Gastroesophageal sphincter (tissue), 4 donors: ENCODE results near the gene GNAQ. TPM values are rescaled to one million over a fixed set of nuclear protein-coding genes. Genes with fewer than 3 reads are reported as not detected.

Experiments used
- ATAC-seq: fragments of 150-250 bp; one replicate; pipeline ENCODE4 v1.9.1; 2016; ENCODE audit warnings: mild to moderate bottlenecking, moderate library complexity
- H3K27ac ChIP-seq, 4 donors: fragments of 200-600 bp; sonication (generic) in 3 of 4; 1 replicate in 3 of 4; 2 replicates in 1 of 4; pipeline ENCODE4 v1.5.1; 2016 to 2019
- H3K27me3 ChIP-seq: fragments of 200-600 bp; sonication (generic); one replicate; pipeline ENCODE4 v1.5.1; 2019
- H3K36me3 ChIP-seq, 2 donors: fragments of 200-600 bp; sonication (generic); one replicate each; pipeline ENCODE4 v1.5.1; 2019; ENCODE audit warnings: control low read depth in 1 of 2
- H3K4me1 ChIP-seq, 3 donors: fragments of 200-600 bp; sonication (generic); 1 replicate in 2 of 3; 2 replicates in 1 of 3; pipeline ENCODE4 v1.5.1; 2016 to 2019; ENCODE audit warnings: control low read depth in 2 of 3
- H3K4me3 ChIP-seq, 2 donors: fragments of 200-600 bp; sonication (generic); one replicate each; pipeline ENCODE4 v1.5.1; 2019; ENCODE audit warnings: mild to moderate bottlenecking in 1 of 2, moderate library complexity in 1 of 2
- H3K9me3 ChIP-seq, 3 donors: fragments of 200-600 bp; sonication (generic); one replicate each; pipeline ENCODE4 v1.5.1; 2017 to 2019; ENCODE audit warnings: control low read depth in 2 of 3
- EP300 ChIP-seq: sonication (generic); formaldehyde crosslinking; IDR thresholded peaks from one replicate; pipeline ENCODE4 v1.6.1; 2017; ENCODE audit warnings: antibody characterized with exemption, mild to moderate bottlenecking
- POLR2A ChIP-seq, 2 donors: fragments of 450-650 bp; IDR thresholded peaks; one replicate each; pipeline ENCODE4 v1.6.1; 2017; ENCODE audit warnings: antibody characterized with exemption in 2 of 2, mild to moderate bottlenecking in 2 of 2, moderate library complexity in 1 of 2
- POLR2AphosphoS5 ChIP-seq: sonication (generic); formaldehyde crosslinking; IDR thresholded peaks from one replicate; pipeline ENCODE4 v1.6.1; 2017; ENCODE audit warnings: antibody characterized with exemption
- WGBS, 2 donors: methylation state at CpG; one replicate each; pipeline ENCODE4 v1.1.5; 2018; ENCODE audit warnings: low coverage in 1 of 2; 5-methylcytosine and 5-hydroxymethylcytosine counted together
- total RNA-seq, 4 donors: library from RNA; depleted of rRNA; stranded (reverse); fragments of >200 nt; gene quantifications; one replicate each; pipeline ENCODE4 v1.1.0, GENCODE V29; 2016
- TF ChIP-seq, protein P1 (sequence below), 4 experiments: fragments of 200-600 bp in 2 of 4; fragments of 450-650 bp in 2 of 4; sonication (generic) in 1 of 4; IDR thresholded peaks; one replicate each; pipeline ENCODE4 v1.5.1; 2017 to 2019; ENCODE audit warnings: antibody characterized with exemption in 4 of 4, mild to moderate bottlenecking in 2 of 4, moderate library complexity in 2 of 4

Gene GNAQ
- total RNA-seq, 4 donors from 2014 or later, result 57.6 to 86.4 (median 70.8) TPM

DNA sequence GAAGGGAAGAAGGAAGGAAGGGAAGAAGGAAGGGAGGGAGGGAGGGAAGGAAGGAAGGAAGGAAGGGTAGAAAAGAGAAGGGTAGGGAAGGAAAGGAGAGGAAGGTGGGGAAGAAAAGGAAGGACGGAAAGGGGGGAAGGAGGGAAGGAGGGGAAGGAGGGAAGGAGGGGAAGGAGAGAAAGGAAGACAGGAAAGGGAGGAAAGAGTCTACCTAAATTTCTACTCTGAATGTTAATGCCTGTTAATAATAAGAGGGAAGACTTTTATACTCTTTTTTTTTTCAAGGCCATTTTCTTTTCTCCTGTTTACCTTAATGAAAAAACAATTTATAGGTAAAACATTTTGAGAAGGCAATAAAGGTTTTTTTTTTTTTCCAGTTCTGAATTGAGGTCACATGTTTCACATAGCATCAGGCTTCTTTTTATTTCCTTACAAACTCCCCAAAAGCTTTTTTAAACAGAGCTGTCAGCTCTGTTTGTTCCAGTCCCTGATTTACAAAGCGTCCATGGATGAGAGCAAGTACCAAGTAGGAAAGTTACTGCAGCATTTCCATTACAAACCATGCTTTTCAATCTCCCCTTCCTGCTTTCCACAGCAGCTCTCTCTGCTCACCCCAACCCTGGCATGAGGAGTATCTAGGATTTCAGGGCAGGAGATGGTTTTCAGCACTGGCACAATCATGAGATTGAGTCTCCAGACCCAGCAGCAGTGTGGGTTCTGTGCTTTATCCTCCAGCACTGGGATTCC, 173.9 kb downstream of the GNAQ start:
- 88% methylated on average over 2 of the region's 2 CpGs; no CpG with 5 or more reads in 1 of the 2 donors for WGBS, 2 donors

DNA sequence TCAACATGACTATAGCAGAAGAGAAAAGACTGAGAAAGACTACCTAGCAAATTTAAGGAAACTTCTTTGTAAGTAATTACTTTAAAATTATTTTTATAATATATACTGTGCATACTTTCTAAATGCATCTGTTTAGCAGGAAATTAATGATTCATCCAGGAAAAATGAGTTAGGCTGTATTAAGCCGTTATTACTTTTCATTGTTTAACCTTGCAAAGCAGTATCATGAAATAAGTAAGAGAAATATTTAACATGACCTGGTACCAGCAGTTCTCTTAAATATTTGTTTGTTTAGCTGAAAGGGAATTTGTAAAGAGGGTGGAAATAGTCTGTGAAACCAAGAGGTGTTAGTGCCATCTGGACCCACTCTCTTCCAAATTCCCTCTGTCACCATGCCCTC, 175.0 kb downstream of the GNAQ start:
- Histone ChIP-seq H3K27me3 (no peaks in the 10 kb centered on the region), H3K9me3 (no peaks in the 10 kb centered on the region), H3K27ac (peak overlapping the region in 2 of 4 donors; percentile 8 to 44), H3K36me3 (no peaks in the 10 kb centered on the region), H3K4me3 (no peak overlapping the region), H3K4me1 (peaks cover 0 to 50% (median 2%) of the 10 kb centered on the region in 3 donors)
- WGBS, 2 donors, result 20 to 22% methylated on average over 1 of the region's 1 CpG
- TF ChIP-seq POLR2A (IDR thresholded peaks at IDR 0.05), result no peak
- TF ChIP-seq EP300, result no peak
- TF ChIP-seq, protein P1, sequence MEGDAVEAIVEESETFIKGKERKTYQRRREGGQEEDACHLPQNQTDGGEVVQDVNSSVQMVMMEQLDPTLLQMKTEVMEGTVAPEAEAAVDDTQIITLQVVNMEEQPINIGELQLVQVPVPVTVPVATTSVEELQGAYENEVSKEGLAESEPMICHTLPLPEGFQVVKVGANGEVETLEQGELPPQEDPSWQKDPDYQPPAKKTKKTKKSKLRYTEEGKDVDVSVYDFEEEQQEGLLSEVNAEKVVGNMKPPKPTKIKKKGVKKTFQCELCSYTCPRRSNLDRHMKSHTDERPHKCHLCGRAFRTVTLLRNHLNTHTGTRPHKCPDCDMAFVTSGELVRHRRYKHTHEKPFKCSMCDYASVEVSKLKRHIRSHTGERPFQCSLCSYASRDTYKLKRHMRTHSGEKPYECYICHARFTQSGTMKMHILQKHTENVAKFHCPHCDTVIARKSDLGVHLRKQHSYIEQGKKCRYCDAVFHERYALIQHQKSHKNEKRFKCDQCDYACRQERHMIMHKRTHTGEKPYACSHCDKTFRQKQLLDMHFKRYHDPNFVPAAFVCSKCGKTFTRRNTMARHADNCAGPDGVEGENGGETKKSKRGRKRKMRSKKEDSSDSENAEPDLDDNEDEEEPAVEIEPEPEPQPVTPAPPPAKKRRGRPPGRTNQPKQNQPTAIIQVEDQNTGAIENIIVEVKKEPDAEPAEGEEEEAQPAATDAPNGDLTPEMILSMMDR (IDR thresholded peaks at IDR 0.05), result no peak
- no peak for TF ChIP-seq POLR2AphosphoS5
- no peak for ATAC-seq

More for the DNA sequence above, 173.9 kb downstream of the GNAQ start:
- no peak for ATAC-seq
- Histone ChIP-seq H3K36me3 (no peaks in the 10 kb centered on the region), H3K4me3 (no peak overlapping the region), H3K4me1 (peaks cover 0 to 40% (median 2%) of the 10 kb centered on the region in 3 donors), H3K9me3 (no peaks in the 10 kb centered on the region), H3K27ac (peak overlapping the region in 1 of 4 donors; percentile 8), H3K27me3 (no peaks in the 10 kb centered on the region)
- TF ChIP-seq EP300 (no peak), POLR2AphosphoS5 (no peak), POLR2A (IDR thresholded peaks at IDR 0.05) (no peak)
- TF ChIP-seq, protein P1 (IDR thresholded peaks at IDR 0.05), result no peak

DNA sequence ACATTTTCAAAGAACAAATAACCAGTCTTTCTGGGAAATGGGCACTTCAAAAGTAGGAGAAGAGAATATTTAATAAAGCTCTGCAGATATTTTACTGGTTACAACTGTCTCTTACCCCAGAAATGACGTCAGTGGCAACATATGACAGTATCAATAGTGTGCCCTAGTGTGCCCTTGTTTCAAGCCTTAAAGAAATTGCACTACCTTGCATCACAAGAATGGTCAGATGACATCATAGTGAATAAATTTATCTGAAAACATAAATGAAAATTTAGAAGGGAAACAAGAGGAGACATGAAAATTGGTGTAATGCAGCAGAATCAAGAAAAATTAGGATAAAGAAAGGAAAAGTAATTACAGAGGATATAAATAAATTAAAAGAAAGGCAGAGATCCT, 176.7 kb downstream of the GNAQ start:
- 89 to 100% methylated on average over 1 of the region's 1 CpG for WGBS, 2 donors
- no peak for ATAC-seq
- H3K9me3 ChIP-seq, result no peaks in the 10 kb centered on the region
- peaks cover 0 to 56% (median 2%) of the 10 kb centered on the region in 3 donors for H3K4me1 ChIP-seq
- no peaks in the 10 kb centered on the region for H3K27me3 ChIP-seq
- no peaks in the 10 kb centered on the region for H3K36me3 ChIP-seq
- no peak overlapping the region for H3K27ac ChIP-seq
- H3K4me3 ChIP-seq, result no peak overlapping the region
- TF ChIP-seq POLR2AphosphoS5 (no peak), POLR2A (IDR thresholded peaks at IDR 0.05) (no peak), EP300 (no peak)
- TF ChIP-seq, protein P1 (IDR thresholded peaks at IDR 0.05), result no peak

DNA sequence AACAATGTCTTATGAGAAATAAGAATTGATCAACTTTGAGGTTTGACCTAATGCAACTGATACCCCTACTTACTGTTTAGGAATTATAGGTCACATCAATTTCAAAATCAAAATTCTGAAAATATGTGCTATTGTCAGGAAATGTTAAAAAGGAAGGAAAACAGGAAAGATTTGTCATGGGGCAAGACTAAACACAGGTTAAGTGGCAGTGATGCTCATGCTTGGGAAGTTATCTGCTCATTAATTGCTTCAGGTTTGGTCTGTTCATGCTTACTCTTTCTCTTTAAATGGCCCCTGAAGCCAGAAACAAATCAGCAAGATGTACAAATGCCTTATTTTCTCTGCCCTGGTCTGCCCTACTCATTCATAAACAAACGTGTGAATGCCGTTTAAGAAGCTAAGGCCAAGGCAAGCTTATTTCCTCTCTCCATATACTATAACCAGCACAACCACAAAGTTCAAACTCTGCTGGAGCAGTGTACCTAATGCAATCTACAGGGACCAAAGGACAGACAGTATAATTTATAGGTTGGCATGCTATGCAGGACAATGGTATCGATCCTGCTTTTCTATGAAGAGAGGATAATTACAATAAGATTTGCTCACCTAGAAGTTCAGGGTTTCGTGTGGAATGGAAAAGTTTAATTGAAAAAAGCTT, 177.2 kb downstream of the GNAQ start:
- H3K27ac ChIP-seq, result no peak overlapping the region
- no peak for ATAC-seq
- 70 to 79% methylated on average over 4 of the region's 4 CpGs for WGBS, 2 donors
- no peaks in the 10 kb centered on the region for H3K36me3 ChIP-seq
- H3K9me3 ChIP-seq, result no peaks in the 10 kb centered on the region
- H3K4me1 ChIP-seq, result peaks cover 2 to 56% (median 3%) of the 10 kb centered on the region in 3 donors
- TF ChIP-seq POLR2A (IDR thresholded peaks at IDR 0.05), result no peak
- TF ChIP-seq POLR2AphosphoS5, result no peak
- no peak for TF ChIP-seq EP300
- TF ChIP-seq, protein P1 (IDR thresholded peaks at IDR 0.05), result no peak
- H3K27me3 ChIP-seq, result no peaks in the 10 kb centered on the region
- H3K4me3 ChIP-seq, result no peak overlapping the region
